Psoas muscle (tissue), 8 donors: Measurements from ENCODE around the gene FBXO2. TPM values are rescaled to one million over a fixed set of nuclear protein-coding genes. Genes with fewer than 3 reads are reported as not detected.

ENCODE experiments used
- ATAC-seq, 4 donors: fragments of 200-7000 bp; cut with Tn5 transposase; one replicate each; pipeline ENCODE4 v1.9.1; 2020; ENCODE audit warnings: moderate library complexity in 3 of 4, mild to moderate bottlenecking in 2 of 4
- DNase-seq, 2 donors: peaks; one replicate each; pipeline ENCODE4 v3.0.0-alpha.2; 2020
- H3K27ac ChIP-seq: fragments of 200-600 bp; one replicate; pipeline ENCODE4 v1.8.0; 2022
- H3K27me3 ChIP-seq, 3 donors: fragments of 200-600 bp in 1 of 3; one replicate each; pipeline versions ENCODE4 v1.6.1 to v1.8.0; 2013 to 2022; ENCODE audit warnings: low read length in 2 of 3, mild to moderate bottlenecking in 2 of 3, moderate library complexity in 1 of 3; ENCODE audit not compliant: insufficient read depth in 3 of 3
- H3K36me3 ChIP-seq, 2 donors: fragments of 200-600 bp in 1 of 2; one replicate each; pipeline versions ENCODE4 v1.6.1 to v1.8.0; 2013 to 2022; ENCODE audit warnings: low read depth in 1 of 2, mild to moderate bottlenecking in 1 of 2, moderate library complexity in 1 of 2; ENCODE audit not compliant: insufficient read depth in 1 of 2
- H3K4me1 ChIP-seq: fragments of 200-600 bp; one replicate; pipeline ENCODE4 v1.8.0; 2022
- H3K4me3 ChIP-seq: fragments of 200-600 bp; one replicate; pipeline ENCODE4 v1.8.0; 2022; ENCODE audit warnings: mild to moderate bottlenecking
- H3K9me3 ChIP-seq: fragments of 200-600 bp; one replicate; pipeline ENCODE4 v1.8.0; 2022
- WGBS, 3 donors: extraction: QIAGEN DNeasy Blood & Tissue Kit; methylation state at CpG; one replicate each; pipeline versions ENCODE4 v1.1.6 to v1.1.7; 2013; 5-methylcytosine and 5-hydroxymethylcytosine counted together
- intact Hi-C, 2 donors: fragments of 100-400 bp; cut with DNase I; formaldehyde crosslinking; loops; one replicate each; pipeline versions ENCODE4 v1.11.0 to v1.14.2; 2022
- polyA plus RNA-seq, 3 donors: library from polyadenylated mRNA; stranded (reverse); fragments of 200-250 nt; gene quantifications; one replicate each; pipeline ENCODE4 v1.2.3, GENCODE V29; 2013
- total RNA-seq, 4 donors: library from RNA; stranded (reverse); fragmentation: NEBNext Ultra II Directional in 2 of 4; extraction: Animal tissue kit (Norgen Biotek cat#: 25700) in 2 of 4; gene quantifications; one replicate each; pipeline versions ENCODE4 v1.2.1 to v1.2.4, GENCODE V29; 2021 to 2023
- TF ChIP-seq, protein P1 (sequence below): fragments of 200-600 bp; IDR thresholded peaks from one replicate; pipeline ENCODE4 v1.8.0; 2022; ENCODE audit warnings: antibody characterized with exemption
- donor health status: healthy with polysubstance abuse.
- donor health status: DM: no; HTN: no; CAD: no; lungs with moderate emphysema.
- donor health status: Bipolar disorder and iron deficiency.
- donor health status: healthy.
- donor health status: DM: yes; HTN: yes; CAD: no.
- donor health status: DM: no; HTN: no; CAD: no.
- donor health status: DM: no; HTN: no; CAD: no.
- donor health status: DM: yes; HTN: yes; CAD: no.

Gene FBXO2
- total and polyA plus RNA-seq, 7 donors, result 0.35 to 20.9 (median 1.2) TPM

DNA sequence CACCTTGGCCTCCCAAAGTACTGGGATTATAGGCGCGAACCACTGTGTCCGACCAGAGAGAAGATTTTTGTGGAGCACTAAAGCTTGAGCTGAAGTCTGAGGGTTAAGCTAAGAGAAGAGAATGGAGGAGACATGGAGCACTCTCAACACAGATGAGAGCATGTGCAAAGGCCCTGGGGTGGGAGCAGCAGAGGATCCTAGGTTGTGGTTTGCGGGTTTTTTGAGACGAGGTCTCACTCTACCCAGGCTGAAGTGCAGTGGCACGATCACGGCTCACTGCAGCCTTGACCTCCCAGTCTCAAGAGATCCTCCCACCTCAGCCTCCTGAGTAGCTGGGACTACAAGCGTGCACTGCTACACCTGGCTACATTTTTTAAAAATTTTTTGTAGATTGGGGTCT is 30.5 kb downstream of the FBXO2 start:
- 79 to 82% (median 82%) methylated on average over 8 of the region's 8 CpGs for WGBS, 3 donors
- Histone ChIP-seq H3K27me3 (peaks cover 0 to 56% (median 25%) of the 10 kb centered on the region in 3 donors), H3K36me3 (no peaks in the 10 kb centered on the region), H3K4me3 (no peak overlapping the region), H3K27ac (no peak overlapping the region), H3K9me3 (no peaks in the 10 kb centered on the region), H3K4me1 (no peaks in the 10 kb centered on the region)
- ATAC-seq, result no peak
- no peak for DNase-seq
- intact Hi-C loops, result no loop called here
- TF ChIP-seq, protein P1, sequence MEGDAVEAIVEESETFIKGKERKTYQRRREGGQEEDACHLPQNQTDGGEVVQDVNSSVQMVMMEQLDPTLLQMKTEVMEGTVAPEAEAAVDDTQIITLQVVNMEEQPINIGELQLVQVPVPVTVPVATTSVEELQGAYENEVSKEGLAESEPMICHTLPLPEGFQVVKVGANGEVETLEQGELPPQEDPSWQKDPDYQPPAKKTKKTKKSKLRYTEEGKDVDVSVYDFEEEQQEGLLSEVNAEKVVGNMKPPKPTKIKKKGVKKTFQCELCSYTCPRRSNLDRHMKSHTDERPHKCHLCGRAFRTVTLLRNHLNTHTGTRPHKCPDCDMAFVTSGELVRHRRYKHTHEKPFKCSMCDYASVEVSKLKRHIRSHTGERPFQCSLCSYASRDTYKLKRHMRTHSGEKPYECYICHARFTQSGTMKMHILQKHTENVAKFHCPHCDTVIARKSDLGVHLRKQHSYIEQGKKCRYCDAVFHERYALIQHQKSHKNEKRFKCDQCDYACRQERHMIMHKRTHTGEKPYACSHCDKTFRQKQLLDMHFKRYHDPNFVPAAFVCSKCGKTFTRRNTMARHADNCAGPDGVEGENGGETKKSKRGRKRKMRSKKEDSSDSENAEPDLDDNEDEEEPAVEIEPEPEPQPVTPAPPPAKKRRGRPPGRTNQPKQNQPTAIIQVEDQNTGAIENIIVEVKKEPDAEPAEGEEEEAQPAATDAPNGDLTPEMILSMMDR, result no peak

DNA sequence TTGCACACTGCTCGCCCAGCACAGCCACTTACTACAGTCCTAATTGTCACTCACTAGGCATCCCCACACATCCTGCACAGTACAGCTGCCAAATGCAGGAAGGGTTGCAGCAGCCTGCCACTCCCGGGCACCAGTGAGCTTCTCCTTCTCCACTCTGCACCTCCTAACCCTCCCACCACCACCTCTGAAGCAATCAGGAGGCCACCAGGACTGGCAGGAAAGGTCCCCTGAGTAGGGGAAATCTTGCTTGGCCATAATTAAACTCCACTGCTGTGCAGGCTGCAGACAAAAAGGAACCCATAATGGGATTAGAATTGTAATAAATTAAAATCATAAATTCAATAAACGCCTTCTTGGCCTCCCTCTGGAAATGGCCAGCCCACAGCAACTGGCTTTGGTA is 31.8 kb downstream of the FBXO2 start:
- WGBS, 3 donors, result 55 to 59% (median 57%) methylated on average over 3 of the region's 3 CpGs
- Histone ChIP-seq H3K27me3 (peaks cover 0 to 64% (median 21%) of the 10 kb centered on the region in 3 donors), H3K9me3 (no peaks in the 10 kb centered on the region), H3K27ac (no peak overlapping the region), H3K4me1 (no peaks in the 10 kb centered on the region), H3K4me3 (no peak overlapping the region), H3K36me3 (no peaks in the 10 kb centered on the region)
- DNase-seq (no peak), ATAC-seq (no peak)
- TF ChIP-seq, protein P1, result no peak
- intact Hi-C loops, result no loop called here

DNA sequence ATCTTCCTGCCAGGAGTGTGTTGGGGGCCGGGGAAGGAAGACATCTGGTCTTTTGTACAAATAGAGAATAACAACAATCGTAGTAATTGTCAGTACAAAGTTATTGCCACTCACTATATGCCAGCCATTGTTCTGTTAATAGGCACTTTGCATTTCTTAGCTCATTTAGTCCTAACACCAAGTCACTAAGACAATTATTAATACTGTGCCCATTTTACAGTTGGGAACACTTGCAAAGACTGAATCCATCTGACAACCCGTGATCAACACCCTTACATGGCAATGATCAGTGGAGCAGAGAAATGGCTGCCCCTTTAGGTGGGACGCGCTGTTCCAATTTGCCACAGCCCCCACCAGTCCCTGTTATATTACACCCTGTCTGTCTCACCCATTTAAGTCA is 33.3 kb downstream of the FBXO2 start:
- no peak overlapping the region for H3K27ac ChIP-seq
- intact Hi-C loops, result no loop called here
- no peaks in the 10 kb centered on the region for H3K36me3 ChIP-seq
- DNase-seq (no peak), ATAC-seq (no peak)
- no peaks in the 10 kb centered on the region for H3K4me1 ChIP-seq
- H3K9me3 ChIP-seq, result no peaks in the 10 kb centered on the region
- peaks cover 0 to 67% (median 17%) of the 10 kb centered on the region in 3 donors for H3K27me3 ChIP-seq
- no peak overlapping the region for H3K4me3 ChIP-seq
- TF ChIP-seq, protein P1, result no peak
- 59 to 78% (median 77%) methylated on average over 5 of the region's 5 CpGs for WGBS, 3 donors

DNA sequence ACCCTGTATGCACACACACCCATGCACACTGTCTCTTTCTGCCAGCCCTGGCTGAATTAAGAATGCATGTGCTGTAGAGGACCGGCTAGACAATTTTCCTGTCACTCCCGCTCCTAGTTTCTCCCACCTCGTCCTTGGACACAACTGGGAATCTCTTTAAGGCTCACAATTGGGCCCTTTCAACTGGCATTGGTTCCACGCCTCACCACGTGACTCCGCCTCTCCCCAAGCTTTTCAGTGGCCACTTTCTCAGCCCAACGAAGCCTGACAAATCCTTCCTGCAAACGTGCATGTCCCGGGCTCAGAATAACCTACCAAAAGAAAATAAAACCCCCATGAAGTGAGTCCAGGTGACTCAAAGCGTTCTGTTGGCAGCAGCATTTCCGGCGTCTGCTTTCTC is 33.8 kb downstream of the FBXO2 start:
- no peak for ATAC-seq
- Histone ChIP-seq H3K4me1 (no peaks in the 10 kb centered on the region), H3K27ac (no peak overlapping the region), H3K4me3 (no peak overlapping the region), H3K36me3 (no peaks in the 10 kb centered on the region), H3K9me3 (no peaks in the 10 kb centered on the region), H3K27me3 (peaks cover 0 to 64% (median 15%) of the 10 kb centered on the region in 3 donors)
- no peak for DNase-seq
- intact Hi-C loops, result no loop called here
- 29 to 36% (median 30%) methylated on average over 12 of the region's 12 CpGs for WGBS, 3 donors
- TF ChIP-seq, protein P1, result no peak

DNA sequence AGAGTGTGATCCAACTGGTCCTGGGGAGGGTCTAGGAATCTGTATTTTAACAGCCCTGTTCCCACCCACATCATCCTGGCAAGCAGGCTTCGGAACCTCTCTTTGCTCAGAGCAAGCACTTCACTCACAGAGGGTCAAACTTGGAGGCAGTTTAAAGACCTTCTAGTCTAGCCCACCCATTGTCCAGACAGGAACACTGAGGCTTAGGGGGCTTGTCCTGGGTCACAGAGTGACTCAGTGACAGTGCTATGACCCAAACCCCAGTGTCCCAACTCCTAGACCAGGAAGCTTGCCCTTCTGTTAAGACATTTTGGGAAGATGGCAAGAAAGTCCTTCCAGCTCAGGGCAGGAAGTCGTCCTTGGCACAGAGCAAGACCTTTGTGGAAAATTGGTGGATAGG is 36.5 kb downstream of the FBXO2 start:
- DNase-seq (no peak), ATAC-seq (no peak)
- Histone ChIP-seq H3K9me3 (no peaks in the 10 kb centered on the region), H3K36me3 (no peaks in the 10 kb centered on the region), H3K27me3 (peaks cover 0 to 74% (median 9%) of the 10 kb centered on the region in 3 donors), H3K4me1 (no peaks in the 10 kb centered on the region), H3K27ac (no peak overlapping the region), H3K4me3 (no peak overlapping the region)
- WGBS, 3 donors, result 32 to 66% (median 41%) methylated on average over 2 of the region's 2 CpGs
- intact Hi-C loops, result no loop called here
- TF ChIP-seq, protein P1, result no peak
